K562 (cell line): Measurements from ENCODE around the gene GALNT12. TPM values are rescaled to one million over a fixed set of nuclear protein-coding genes. Genes with fewer than 3 reads are reported as not detected.

Experiments used
- CGGBP1 ChIP-seq: fragments of 250-450 bp; sonication (Bioruptor Pico); IDR thresholded peaks from 2 replicates; pipeline ENCODE4 v1.9.0; 2021; ENCODE audit warnings: mild to moderate bottlenecking
- CHCHD3 ChIP-seq: fragments of 250-450 bp; sonication (Bioruptor Pico); IDR thresholded peaks from 2 replicates; pipeline ENCODE4 v2.1.2; 2022; ENCODE audit warnings: mild to moderate bottlenecking
- CTCFL ChIP-seq: IDR thresholded peaks from 2 replicates; pipeline ENCODE4 v1.6.1; 2011; ENCODE audit warnings: borderline replicate concordance, low read depth, mild to moderate bottlenecking, moderate library complexity, low read length; ENCODE audit not compliant: insufficient read depth, poor library complexity, severe bottlenecking
- MIER1 ChIP-seq: fragments of 450-650 bp; IDR thresholded peaks from 2 replicates; pipeline ENCODE4 v1.6.1; 2016; ENCODE audit warnings: antibody characterized with exemption, mild to moderate bottlenecking, low read depth
- NCOR1 ChIP-seq: fragments of 450-650 bp; IDR thresholded peaks from 2 replicates; pipeline ENCODE4 v1.6.1; 2016; ENCODE audit warnings: mild to moderate bottlenecking, moderate library complexity
- NFATC3 ChIP-seq: fragments of 450-650 bp; IDR thresholded peaks from 2 replicates; pipeline ENCODE4 v1.6.1; 2017; ENCODE audit warnings: mild to moderate bottlenecking
- NR2C1 ChIP-seq, 2 experiments: fragments of 450-650 bp; IDR thresholded peaks; 2 replicates each; pipeline ENCODE4 v1.6.1; 2017; ENCODE audit warnings: mild to moderate bottlenecking in 2 of 2, antibody characterized with exemption in 1 of 2, inconsistent platforms in 1 of 2, missing compliant biosample characterization in 1 of 2, missing genetic modification characterization in 1 of 2
- RAD21 ChIP-seq, 2 experiments: fragments of 250-450 bp in 1 of 2; fragments of 450-650 bp in 1 of 2; sonication (Bioruptor Pico) in 1 of 2; formaldehyde crosslinking in 1 of 2; IDR thresholded peaks in 1 of 2; conservative IDR thresholded peaks in 1 of 2; 2 replicates each; pipeline versions ENCODE4 v1.4.0 to v1.8.0; 2020 to 2022; ENCODE audit warnings: mild to moderate bottlenecking in 2 of 2, moderate library complexity in 1 of 2
- SIN3A ChIP-seq, 2 experiments: fragments of 150-350 bp in 1 of 2; IDR thresholded peaks; 2 replicates each; pipeline ENCODE4 v1.6.1; 2011 to 2016; ENCODE audit warnings: borderline replicate concordance in 2 of 2, low read depth in 2 of 2, low read length in 2 of 2, mild to moderate bottlenecking in 2 of 2, moderate library complexity in 2 of 2; ENCODE audit not compliant: control insufficient read depth in 1 of 2
- SOX6 ChIP-seq: fragments of 450-650 bp; IDR thresholded peaks from 2 replicates; pipeline ENCODE4 v1.6.1; 2014; ENCODE audit warnings: mild to moderate bottlenecking
- SRSF1 ChIP-seq: fragments of 200-400 bp; formaldehyde crosslinking; IDR thresholded peaks from 2 replicates; pipeline ENCODE4 v1.6.1; 2017; ENCODE audit warnings: mild to moderate bottlenecking, low read depth, low read length, moderate library complexity
- TCFL5 ChIP-seq: fragments of 250-450 bp; sonication (Bioruptor Pico); conservative IDR thresholded peaks from 2 replicates; pipeline ENCODE4 v1.6.1; 2021; ENCODE audit warnings: mild to moderate bottlenecking, moderate library complexity, matching md5 sums
- ZNF263 ChIP-seq: sonication (generic); formaldehyde crosslinking; IDR thresholded peaks from 2 replicates; pipeline ENCODE4 v1.8.0; 2022; ENCODE audit warnings: mild to moderate bottlenecking, missing genetic modification reagents, borderline replicate concordance
- ZNF592 ChIP-seq: fragments of 450-650 bp; IDR thresholded peaks from 2 replicates; pipeline ENCODE4 v1.6.1; 2017; ENCODE audit warnings: antibody characterized with exemption, mild to moderate bottlenecking
- ZNF780A ChIP-seq: fragments of 250-450 bp; sonication (Bioruptor Pico); IDR thresholded peaks from 2 replicates; pipeline ENCODE4 v1.5.0; 2021; ENCODE audit warnings: mild to moderate bottlenecking
- polyA plus RNA-seq, 8 experiments: library from polyadenylated mRNA; depleted of rRNA in 4 of 8; stranded (reverse) in 5 of 8; unstranded in 3 of 8; fragments of >200 nt; fragmentation: Nextera tagmentation in 2 of 8; fragmentation: Illumina TruSeq in 1 of 8; extraction: Ambion mirVana in 2 of 8; extraction: Trizol in 1 of 8; gene quantifications; 2 replicates each; pipeline versions ENCODE4 v1.2.1 to v1.2.3, GENCODE V29; 2011 to 2014; ENCODE audit warnings: inconsistent platforms in 1 of 8, missing spikeins in 1 of 8
- total RNA-seq, 7 experiments: library from RNA; depleted of rRNA in 6 of 7; stranded (reverse); fragments of >200 nt in 6 of 7; fragmentation: Illumina TruSeq in 2 of 7; extraction: Trizol in 2 of 7; gene quantifications; 2 replicates each; pipeline versions ENCODE4 v1.2.1 to v1.2.3, GENCODE V29; 2011 to 2021; ENCODE audit warnings: low replicate concordance in 1 of 7
- TF ChIP-seq, protein P1 (sequence below): IDR thresholded peaks from 3 replicates; pipeline ENCODE4 v1.6.1; 2011; ENCODE audit warnings: borderline replicate concordance, mild to moderate bottlenecking; ENCODE audit not compliant: insufficient read length, insufficient read depth
- TF ChIP-seq, protein P2 (sequence below): fragments of 450-650 bp; conservative IDR thresholded peaks from 2 replicates; pipeline ENCODE4 v1.6.1; 2016; ENCODE audit warnings: missing genetic modification characterization, low read depth, mild to moderate bottlenecking, missing compliant biosample characterization, moderate library complexity

Gene GALNT12
- total and polyA plus RNA-seq, 9 of the 15 experiments (the other 6 are each of a cell fraction or from before 2014, with no cell fraction given), result 29.7 to 82.9 (median 44.2) TPM

GRCh38 chr9:98848450-98849149, 41.1 kb downstream of the GALNT12 start (continued):
- TF ChIP-seq NR2C1 (IDR thresholded peaks at IDR 0.05) (no peak), NR2C1 (tag; IDR thresholded peaks at IDR 0.05) (0 out of 2 replicates have a peak, but pooled peaks have one; percentile 6), SRSF1 (no peak), SOX6 (peak; percentile 97), NCOR1 (no peak), MIER1 (no peak), ZNF263 (CRISPR knock-in tag) (no peak), CHCHD3 (no peak), CTCFL (peak; percentile 18), NFATC3 (no peak), TCFL5 (no peak), RAD21 (CRISPR knock-in tag; conservative IDR thresholded peaks at IDR 0.05 in 1 of 2, IDR thresholded peaks at IDR 0.05 in 1 of 2) (peak; percentile 95 to 96), ZNF780A (CRISPR knock-in tag) (no peak), CGGBP1 (CRISPR knock-in tag) (no peak), ZNF592 (no peak; the same call in 1 of the 2 replicates), SIN3A (IDR thresholded peaks at IDR 0.05; ENCODE audit: borderline replicate concordance in 2 of 2, control insufficient read depth in 1 of 2, low read depth in 2 of 2, low read length in 2 of 2) (no peak)
- TF ChIP-seq, protein P1, sequence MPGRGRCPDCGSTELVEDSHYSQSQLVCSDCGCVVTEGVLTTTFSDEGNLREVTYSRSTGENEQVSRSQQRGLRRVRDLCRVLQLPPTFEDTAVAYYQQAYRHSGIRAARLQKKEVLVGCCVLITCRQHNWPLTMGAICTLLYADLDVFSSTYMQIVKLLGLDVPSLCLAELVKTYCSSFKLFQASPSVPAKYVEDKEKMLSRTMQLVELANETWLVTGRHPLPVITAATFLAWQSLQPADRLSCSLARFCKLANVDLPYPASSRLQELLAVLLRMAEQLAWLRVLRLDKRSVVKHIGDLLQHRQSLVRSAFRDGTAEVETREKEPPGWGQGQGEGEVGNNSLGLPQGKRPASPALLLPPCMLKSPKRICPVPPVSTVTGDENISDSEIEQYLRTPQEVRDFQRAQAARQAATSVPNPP, result no peak
- TF ChIP-seq, protein P2, sequence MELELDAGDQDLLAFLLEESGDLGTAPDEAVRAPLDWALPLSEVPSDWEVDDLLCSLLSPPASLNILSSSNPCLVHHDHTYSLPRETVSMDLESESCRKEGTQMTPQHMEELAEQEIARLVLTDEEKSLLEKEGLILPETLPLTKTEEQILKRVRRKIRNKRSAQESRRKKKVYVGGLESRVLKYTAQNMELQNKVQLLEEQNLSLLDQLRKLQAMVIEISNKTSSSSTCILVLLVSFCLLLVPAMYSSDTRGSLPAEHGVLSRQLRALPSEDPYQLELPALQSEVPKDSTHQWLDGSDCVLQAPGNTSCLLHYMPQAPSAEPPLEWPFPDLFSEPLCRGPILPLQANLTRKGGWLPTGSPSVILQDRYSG (tag), result peak; percentile 39; the same call in 1 of the 2 replicates
